ENCODE data around the gene KIR2DL3.
"Not testable (repeated sequence)": the region's sequence is repeated elsewhere in the genome, so short reads cannot be mapped to it uniquely, and the experiment has no call there.

KIR2DL3 gene

GRCh38 chr19:54738306-54738705, at the start of gene KIR2DL3:
Gene KIR2DL3, plus strand, starts transcription at chr19:54738513. Its CDS starts 33 bp downstream, at chr19:54738546.
- not testable (repeated sequence) for DNase-seq

DNA sequence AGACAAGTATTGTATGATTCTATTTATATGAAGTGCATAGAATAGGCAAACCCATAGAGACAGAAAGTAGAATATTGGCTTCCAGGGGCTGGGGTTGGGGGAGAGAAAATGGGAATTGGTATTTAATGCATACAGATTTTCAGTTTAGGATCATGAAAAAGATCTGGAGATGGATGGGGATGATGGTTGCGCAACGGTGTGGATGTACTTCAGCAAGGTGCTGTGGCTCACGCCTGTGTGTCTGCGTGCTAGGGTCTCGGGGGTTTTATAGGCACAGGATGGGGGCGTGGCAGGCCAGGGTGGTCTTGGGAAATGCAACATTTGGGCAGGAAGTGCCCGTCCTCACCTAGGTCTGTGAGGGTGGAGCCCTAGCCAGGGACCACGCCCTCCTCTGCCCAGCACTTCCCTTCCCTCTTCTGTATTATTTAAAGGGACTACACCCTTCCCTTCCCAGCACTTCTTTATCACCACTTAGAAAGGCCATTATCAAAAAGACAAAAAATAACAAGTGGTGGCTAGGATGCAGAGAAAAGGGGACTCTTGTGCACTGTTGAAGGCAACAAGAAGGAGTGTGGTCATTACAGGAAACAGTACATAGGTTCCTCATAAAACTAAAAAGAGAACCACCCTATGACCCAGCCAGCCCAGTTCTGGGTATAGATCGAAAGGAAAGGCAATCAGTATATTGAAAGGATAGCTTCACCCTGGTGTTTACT, 46.6 kb upstream of the KIR2DL3 start:
- DNase-seq: no peak

DNA sequence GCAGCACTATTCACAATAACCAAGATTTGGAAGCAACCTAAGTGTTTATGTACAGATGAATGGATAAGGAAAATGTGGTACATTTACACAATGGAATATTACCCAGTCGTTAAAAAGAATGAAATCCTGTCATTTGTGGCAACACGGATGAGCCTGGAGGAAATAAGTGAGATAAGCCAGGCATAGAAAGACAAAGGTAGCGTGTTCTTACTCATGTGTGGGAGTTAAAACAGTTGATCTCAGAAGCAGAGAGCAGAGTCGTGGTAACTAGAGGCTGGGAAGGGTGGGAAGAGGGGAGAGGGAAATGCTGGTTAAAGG, 46.1 kb upstream of the KIR2DL3 start:
- DNase-seq: no peak

DNA sequence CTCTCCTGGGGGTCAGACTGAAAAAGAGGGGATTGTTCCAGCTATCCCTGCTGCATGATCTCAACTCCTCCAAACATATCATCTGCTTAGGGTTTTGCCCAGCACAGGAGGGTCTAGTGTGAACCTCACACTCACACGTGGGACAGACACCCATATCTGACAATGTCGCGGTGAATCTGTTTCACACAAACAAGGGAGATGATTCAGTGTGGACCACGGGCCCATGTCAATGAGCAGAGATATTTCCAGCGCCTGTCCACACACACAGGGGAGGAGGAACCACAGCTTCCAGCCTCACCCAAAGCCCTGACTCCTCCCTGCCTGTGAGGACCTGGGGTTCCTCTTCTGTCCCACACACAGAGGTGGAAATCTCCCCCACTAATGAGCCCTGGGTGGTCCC, 43.7 kb upstream of the KIR2DL3 start:
- no peak for DNase-seq

- DNase-seq: no peak
Measured at GRCh38 chr19:54696117-54696548, 42.2 kb upstream of the KIR2DL3 start.

DNA sequence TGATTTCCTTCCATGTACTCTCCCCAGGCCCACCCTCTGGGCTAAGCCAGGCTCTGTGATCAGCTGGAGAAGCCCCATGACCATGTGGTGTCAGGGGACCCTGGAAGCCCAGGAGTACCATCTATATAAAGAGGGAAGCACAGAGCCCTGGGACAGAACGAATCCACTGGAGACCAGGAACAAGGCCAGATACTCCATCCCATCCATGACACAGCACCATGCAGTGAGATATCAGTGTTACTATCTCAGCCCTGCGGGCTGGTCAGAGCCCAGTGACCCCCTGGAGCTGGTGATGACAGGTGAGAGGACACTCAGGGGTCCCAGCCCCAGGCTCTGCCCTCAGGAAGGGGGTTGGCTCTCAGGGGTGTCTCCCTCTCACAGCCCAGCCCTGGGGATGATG, 41.5 kb upstream of the KIR2DL3 start:
- no peak for DNase-seq

- DNase-seq: not testable (repeated sequence)
Measured at GRCh38 chr19:54697716-54698115, 40.6 kb upstream of the KIR2DL3 start.

- no peak for DNase-seq
Measured at GRCh38 chr19:54704928-54705327, 33.4 kb upstream of the KIR2DL3 start.

DNA sequence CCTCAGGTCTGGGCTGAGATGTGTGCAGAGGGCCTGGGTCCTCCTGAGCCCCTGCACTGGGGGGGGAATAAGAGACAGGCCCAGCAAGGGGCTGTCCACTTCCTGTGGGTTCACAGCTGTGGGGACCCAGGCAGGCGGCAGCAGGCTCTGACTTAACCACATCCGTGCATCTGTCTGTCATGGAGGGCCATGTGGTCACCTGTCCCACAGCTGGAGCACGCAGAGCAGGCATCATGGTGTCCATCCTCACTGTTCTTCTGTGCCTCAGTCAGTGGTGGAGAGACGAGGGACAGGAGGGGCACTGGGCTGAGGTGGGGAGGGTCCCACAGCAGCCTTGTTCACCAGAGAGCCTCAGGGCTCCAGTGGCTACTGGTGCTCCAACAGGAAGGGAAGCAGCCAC, 30.4 kb upstream of the KIR2DL3 start:
- no peak for DNase-seq

DNA sequence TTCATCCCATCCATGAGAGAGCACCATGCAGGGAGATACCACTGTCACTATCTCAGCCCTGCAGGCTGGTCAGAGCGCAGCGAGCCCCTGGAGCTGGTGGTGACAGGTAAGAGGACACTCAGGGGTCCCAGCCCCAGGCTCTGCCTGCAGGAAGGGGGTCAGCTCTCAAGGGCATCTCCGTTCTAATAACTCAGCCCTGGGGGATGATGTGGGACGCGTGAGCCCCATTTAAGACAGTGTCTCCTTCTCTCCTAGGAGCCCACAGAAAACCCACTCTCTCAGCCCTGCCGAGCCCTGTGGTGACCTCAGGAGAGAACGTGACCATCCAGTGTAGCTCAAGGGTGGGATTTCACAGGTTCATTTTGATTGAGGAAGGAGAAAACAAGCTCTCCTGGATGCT, 29.5 kb upstream of the KIR2DL3 start:
- DNase-seq: no peak

GRCh38 chr19:54709212-54709948, 28.9 kb upstream of the KIR2DL3 start:
- no peak for DNase-seq

- not testable (repeated sequence) for DNase-seq
Measured at GRCh38 chr19:54709956-54710355, 28.4 kb upstream of the KIR2DL3 start.

GRCh38 chr19:54724142-54724541, 14.2 kb upstream of the KIR2DL3 start, which contains the start of gene KIR3DL3:
Gene KIR3DL3, plus strand, starts transcription at chr19:54724442. Its CDS starts 55 bp downstream, at chr19:54724497.
- no peak for DNase-seq

- no peak for DNase-seq
Measured at GRCh38 chr19:54724644-54725043, 13.7 kb upstream of the KIR2DL3 start.

GRCh38 chr19:54725321-54725720, 13.0 kb upstream of the KIR2DL3 start:
- DNase-seq: no peak

DNA sequence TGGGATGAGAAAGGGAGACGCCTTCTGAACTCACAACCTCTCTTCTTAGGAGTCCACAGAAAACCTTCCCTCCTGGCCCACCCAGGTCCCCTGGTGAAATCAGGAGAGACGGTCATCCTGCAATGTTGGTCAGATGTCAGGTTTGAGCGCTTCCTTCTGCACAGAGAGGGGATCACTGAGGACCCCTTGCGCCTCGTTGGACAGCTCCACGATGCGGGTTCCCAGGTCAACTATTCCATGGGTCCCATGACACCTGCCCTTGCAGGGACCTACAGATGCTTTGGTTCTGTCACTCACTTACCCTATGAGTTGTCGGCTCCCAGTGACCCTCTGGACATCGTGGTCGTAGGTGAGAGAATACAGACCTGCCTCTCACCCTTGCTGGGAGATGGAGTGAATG, 10.8 kb upstream of the KIR2DL3 start:
- DNase-seq: no peak

DNA sequence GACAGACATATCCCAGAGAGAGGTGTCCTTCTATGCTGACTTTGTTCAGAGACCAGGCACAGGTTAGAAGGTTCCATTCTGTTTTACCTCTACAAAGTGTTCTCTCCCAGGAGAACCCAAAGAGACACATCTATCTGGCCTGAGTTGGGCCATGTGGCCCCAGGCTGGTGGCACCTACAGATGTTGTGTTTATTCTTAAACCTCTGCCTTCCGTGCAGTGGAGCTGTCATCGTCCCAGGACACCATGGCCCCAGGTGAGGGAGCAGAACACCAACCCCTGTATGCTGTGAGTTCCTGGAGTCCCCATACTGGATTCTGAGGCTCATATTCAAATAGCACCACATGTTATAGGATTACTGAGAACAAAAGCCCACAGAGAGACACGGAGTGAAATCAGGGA, 10.1 kb upstream of the KIR2DL3 start:
- DNase-seq: no peak

GRCh38 chr19:54729416-54730188, 8.7 kb upstream of the KIR2DL3 start:
- DNase-seq: no peak

- no peak for DNase-seq
Measured at GRCh38 chr19:54731191-54731590, 7.1 kb upstream of the KIR2DL3 start.

DNA sequence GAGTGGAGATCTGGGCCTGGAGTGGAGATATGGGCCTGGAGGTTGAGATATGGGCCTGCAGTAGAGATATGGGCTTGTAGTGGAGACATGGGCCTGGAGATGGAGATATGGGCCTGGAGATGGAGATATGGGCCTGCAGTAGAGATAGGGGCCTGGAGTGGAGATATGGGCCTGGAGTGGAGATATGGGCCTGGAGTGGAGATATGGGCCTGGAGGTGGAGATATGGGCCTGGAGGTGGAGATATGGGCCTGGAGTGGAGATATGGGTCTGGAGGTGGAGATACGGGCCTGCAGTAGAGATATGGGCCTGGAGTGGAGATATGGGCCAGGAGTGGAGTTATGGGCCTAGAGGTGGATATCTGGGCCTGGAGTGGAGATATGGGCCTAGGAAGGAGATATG, 402 bp downstream of the KIR2DL3 start:
- DNase-seq: no peak

DNA sequence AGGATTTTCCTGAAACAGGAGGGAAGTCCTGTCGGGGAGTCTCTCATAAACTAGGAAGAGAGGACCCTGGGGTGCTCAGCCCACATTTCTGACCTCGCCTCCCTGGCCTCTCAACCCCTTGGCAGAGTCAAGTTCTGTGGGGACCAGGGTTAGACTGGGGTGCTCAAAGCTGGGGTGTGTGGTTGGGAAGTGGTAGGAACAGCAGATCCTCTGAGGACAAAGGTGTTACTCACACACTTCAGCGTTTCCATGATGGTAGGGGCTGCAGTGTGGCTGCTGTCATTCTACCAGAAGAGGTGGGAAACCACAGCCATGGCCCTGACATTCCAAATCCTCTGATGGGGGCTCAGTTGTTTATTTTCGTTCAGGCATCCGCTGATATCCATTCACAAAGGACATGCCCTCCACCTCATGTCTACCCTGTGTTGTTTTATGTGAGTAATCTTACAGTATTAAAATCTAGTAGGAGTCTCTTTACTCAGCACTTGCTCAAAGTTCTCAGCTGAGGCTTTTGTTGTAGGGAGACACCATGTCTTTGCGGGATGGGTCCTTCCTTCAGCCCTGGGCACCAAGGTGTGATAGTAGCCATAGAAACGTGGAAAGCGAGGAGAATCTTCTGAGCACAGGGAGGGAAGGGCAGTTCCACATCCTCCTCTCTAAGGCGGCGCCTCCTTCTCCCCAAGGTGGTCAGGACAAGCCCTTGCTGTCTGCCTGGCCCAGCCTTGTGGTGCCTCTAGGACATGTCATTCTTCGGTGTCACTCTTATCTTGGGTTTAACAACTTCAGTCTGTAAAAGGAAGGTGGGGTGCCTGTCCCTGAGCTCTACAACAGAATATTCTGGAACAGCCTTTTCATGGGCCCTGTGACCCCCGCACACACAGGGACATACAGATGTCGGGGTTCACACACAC, 1.5 kb downstream of the KIR2DL3 start:
- no peak for DNase-seq

DNA sequence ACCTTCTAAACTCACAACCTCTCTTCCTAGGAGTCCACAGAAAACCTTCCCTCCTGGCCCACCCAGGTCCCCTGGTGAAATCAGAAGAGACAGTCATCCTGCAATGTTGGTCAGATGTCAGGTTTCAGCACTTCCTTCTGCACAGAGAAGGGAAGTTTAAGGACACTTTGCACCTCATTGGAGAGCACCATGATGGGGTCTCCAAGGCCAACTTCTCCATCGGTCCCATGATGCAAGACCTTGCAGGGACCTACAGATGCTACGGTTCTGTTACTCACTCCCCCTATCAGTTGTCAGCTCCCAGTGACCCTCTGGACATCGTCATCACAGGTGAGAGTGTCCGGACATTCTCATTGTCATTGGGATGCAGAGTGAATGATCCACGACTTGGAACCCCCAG, 3.6 kb downstream of the KIR2DL3 start:
- not testable (repeated sequence) for DNase-seq

DNA sequence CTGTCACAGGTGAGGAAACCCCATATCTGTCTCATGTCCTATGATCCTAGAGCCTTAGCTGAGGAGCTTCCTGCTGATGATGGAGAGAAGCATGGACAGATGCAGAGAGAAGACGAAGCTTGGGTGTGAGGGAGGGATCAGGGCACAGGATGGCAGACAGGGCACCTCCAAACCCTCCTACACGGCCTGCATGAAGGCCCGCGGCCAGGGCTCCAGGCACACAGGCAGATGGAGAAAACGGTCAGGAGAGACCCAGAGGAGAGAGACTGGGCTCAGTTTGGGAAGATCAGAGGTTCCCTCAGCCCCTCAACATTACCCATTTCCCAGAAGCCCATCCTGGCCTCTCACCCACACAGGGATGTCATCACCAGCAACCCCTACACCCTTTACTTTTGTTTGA, 5.8 kb downstream of the KIR2DL3 start:
- DNase-seq: not testable (repeated sequence)
